KMS-11 (cell line): Measurements from ENCODE around the gene MX2.

ENCODE experiments used
- H2AFZ ChIP-seq: fragments of 200-600 bp; sonication (generic); 2 replicates; pipeline ENCODE4 v1.6.1; 2016; ENCODE audit warnings: antibody characterized with exemption, mixed run types, low read depth
- H3K27ac ChIP-seq: fragments of 200-600 bp; sonication (generic); 2 replicates; pipeline ENCODE4 v1.6.1; 2016; ENCODE audit warnings: mild to moderate bottlenecking, mixed run types
- H3K27me3 ChIP-seq: fragments of 200-600 bp; sonication (generic); 2 replicates; pipeline ENCODE4 v1.6.1; 2017; ENCODE audit warnings: mild to moderate bottlenecking, low read depth, mixed run types, moderate library complexity; ENCODE audit not compliant: insufficient read depth
- H3K36me3 ChIP-seq: fragments of 200-600 bp; sonication (generic); 2 replicates; pipeline ENCODE4 v1.6.1; 2017; ENCODE audit warnings: mild to moderate bottlenecking, mixed run types; ENCODE audit not compliant: insufficient read depth
- H3K4me1 ChIP-seq: fragments of 200-600 bp; sonication (generic); 2 replicates; pipeline ENCODE4 v1.6.1; 2016; ENCODE audit warnings: mild to moderate bottlenecking, low read depth, mixed run types; ENCODE audit not compliant: poor library complexity, severe bottlenecking
- H3K4me2 ChIP-seq: fragments of 200-600 bp; sonication (generic); 2 replicates; pipeline ENCODE4 v1.7.0; 2016; ENCODE audit warnings: mild to moderate bottlenecking, mixed run types
- H3K4me3 ChIP-seq: fragments of 200-600 bp; sonication (generic); IDR thresholded peaks from 2 replicates; pipeline ENCODE4 v1.6.1; 2017; ENCODE audit warnings: low read depth, low read length, mixed read lengths; ENCODE audit not compliant: insufficient read depth
- H3K79me2 ChIP-seq: fragments of 200-600 bp; sonication (generic); 2 replicates; pipeline ENCODE4 v1.6.1; 2016; ENCODE audit warnings: low read depth, mixed run types; ENCODE audit not compliant: insufficient read depth
- H3K9ac ChIP-seq: fragments of 200-600 bp; sonication (generic); 2 replicates; pipeline ENCODE4 v1.6.1; 2016; ENCODE audit warnings: mild to moderate bottlenecking, mixed run types
- H4K20me1 ChIP-seq: fragments of 200-600 bp; sonication (generic); 2 replicates; pipeline ENCODE4 v1.6.1; 2016; ENCODE audit warnings: mild to moderate bottlenecking, mixed run types; ENCODE audit not compliant: insufficient read depth
- TF ChIP-seq, protein P1 (sequence below): fragments of 200-600 bp; sonication (generic); conservative IDR thresholded peaks from 2 replicates; pipeline ENCODE4 v1.6.1; 2017; ENCODE audit warnings: low read depth, mild to moderate bottlenecking, antibody characterized with exemption, low read length, moderate library complexity, mixed read lengths

MX2 gene

DNA sequence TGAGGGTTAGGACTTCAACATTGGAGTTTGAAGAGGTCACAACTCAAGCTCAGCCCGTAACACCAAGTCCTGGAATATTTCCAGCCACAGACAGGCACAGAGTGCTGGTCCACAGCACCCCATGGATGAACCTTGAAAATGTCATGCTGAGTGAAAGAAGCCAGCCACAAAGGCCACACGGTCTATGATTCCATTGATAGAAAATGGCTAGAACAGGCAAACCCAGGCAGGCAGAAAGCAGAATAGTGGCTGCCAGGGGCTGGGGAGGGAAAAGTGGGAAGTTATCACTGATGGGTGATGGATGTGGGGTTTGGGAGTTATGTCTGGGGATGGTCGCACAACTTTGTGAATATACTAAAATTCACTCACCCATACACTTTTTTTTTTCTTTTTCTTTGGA, 85.5 kb downstream of the MX2 start:
- Histone ChIP-seq H3K36me3 (no peaks in the 10 kb centered on the region), H3K27ac (no peak overlapping the region), H3K9ac (no peak overlapping the region), H3K4me3 (no peak overlapping the region), H2AFZ (no peak overlapping the region), H3K4me2 (no peak overlapping the region), H3K27me3 (no peaks in the 10 kb centered on the region), H3K79me2 (no peaks in the 10 kb centered on the region), H4K20me1 (no peaks in the 10 kb centered on the region), H3K4me1 (no peaks in the 10 kb centered on the region)
- TF ChIP-seq, protein P1, sequence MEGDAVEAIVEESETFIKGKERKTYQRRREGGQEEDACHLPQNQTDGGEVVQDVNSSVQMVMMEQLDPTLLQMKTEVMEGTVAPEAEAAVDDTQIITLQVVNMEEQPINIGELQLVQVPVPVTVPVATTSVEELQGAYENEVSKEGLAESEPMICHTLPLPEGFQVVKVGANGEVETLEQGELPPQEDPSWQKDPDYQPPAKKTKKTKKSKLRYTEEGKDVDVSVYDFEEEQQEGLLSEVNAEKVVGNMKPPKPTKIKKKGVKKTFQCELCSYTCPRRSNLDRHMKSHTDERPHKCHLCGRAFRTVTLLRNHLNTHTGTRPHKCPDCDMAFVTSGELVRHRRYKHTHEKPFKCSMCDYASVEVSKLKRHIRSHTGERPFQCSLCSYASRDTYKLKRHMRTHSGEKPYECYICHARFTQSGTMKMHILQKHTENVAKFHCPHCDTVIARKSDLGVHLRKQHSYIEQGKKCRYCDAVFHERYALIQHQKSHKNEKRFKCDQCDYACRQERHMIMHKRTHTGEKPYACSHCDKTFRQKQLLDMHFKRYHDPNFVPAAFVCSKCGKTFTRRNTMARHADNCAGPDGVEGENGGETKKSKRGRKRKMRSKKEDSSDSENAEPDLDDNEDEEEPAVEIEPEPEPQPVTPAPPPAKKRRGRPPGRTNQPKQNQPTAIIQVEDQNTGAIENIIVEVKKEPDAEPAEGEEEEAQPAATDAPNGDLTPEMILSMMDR: no peak

GRCh38 chr21:41449613-41450012, 87.8 kb downstream of the MX2 start:
- Histone ChIP-seq H2AFZ (no peak overlapping the region), H3K79me2 (no peaks in the 10 kb centered on the region), H3K4me3 (no peak overlapping the region), H3K9ac (no peak overlapping the region), H4K20me1 (no peaks in the 10 kb centered on the region), H3K4me1 (no peaks in the 10 kb centered on the region), H3K27ac (no peak overlapping the region), H3K36me3 (no peaks in the 10 kb centered on the region), H3K27me3 (no peaks in the 10 kb centered on the region), H3K4me2 (no peak overlapping the region)
- TF ChIP-seq, protein P1: no peak

DNA sequence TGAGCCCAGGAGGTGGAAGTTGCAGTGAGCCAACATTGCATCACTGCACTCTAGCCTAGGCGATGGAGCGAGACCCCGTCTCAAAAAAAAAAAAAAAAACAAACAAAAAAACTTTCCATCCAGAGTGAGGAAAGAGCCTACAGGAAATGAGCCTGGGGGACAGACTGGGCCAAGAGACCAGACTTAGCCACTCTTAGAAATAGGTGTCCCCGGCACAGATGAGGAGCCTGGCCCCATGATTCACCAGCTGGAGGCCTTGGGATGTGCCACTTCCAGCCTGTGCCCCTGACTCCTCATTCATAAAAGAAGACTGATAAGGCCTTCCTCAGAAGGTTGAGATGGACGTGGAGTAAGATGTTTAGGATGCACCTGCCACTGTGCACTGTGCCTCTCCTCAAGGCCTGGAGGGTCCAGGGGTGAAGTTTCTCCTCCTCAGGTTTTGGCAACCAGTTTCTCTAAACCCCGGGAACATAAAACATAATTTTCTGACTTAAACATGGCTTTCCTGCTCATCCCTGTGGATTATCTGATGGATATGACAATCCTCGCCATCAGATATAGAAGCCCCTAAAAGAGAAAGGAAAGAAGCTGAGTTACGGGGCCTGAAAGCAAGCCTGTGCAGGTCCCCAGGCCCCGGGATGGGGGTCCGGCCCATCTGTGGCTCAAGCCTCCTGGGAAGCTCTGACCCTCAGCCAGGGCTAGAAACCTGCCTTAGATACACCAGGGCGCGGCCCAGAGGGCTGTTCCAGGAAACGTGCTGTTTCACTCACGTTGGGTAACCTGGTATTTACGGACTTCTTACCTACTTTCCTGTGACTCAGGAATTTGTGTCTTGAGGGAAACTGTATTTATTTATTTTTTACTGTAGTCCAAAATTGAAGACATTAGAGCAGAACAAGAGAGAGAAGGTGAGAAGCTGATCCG, 90.2 kb downstream of the MX2 start:
- no peak overlapping the region for H3K9ac ChIP-seq
- H3K27ac ChIP-seq: no peak overlapping the region
- H3K36me3 ChIP-seq: no peaks in the 10 kb centered on the region
- H3K4me3 ChIP-seq: no peak overlapping the region
- no peaks in the 10 kb centered on the region for H3K27me3 ChIP-seq
- H2AFZ ChIP-seq: no peak overlapping the region
- TF ChIP-seq, protein P1: no peak
- no peaks in the 10 kb centered on the region for H3K79me2 ChIP-seq
- no peaks in the 10 kb centered on the region for H4K20me1 ChIP-seq
- no peaks in the 10 kb centered on the region for H3K4me1 ChIP-seq
- no peak overlapping the region for H3K4me2 ChIP-seq

DNA sequence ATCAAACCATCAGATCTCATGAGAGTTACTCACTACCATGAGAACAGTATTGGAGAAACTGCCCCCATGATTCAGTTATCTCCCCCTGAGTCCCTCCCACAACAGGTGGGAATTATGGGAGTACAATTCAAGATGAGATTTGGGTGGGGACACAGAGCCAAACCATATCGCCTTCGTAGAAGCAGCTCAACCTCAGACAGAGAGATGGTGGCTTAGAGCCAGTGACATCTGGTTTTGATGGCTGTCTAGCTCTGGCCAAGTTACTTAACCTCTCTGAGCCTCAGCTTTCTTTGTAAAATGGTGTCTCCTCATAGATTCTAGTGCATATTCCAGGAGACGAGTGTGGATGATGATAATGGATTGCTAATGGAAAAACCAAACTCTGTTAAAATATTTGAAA, 91.4 kb downstream of the MX2 start:
- Histone ChIP-seq H3K36me3 (no peaks in the 10 kb centered on the region), H3K4me2 (no peak overlapping the region), H2AFZ (no peak overlapping the region), H3K27me3 (no peaks in the 10 kb centered on the region), H3K9ac (no peak overlapping the region), H3K4me3 (no peak overlapping the region), H3K79me2 (no peaks in the 10 kb centered on the region), H3K27ac (no peak overlapping the region), H3K4me1 (no peaks in the 10 kb centered on the region), H4K20me1 (no peaks in the 10 kb centered on the region)
- TF ChIP-seq, protein P1: no peak
